H1 (cell line): Measurements from ENCODE around the gene TXNL4A. TPM values are rescaled to one million over a fixed set of nuclear protein-coding genes. Genes with fewer than 3 reads are reported as not detected.

Experiments used
- CTCF ChIP-seq, 3 experiments: IDR thresholded peaks; 1 replicate in 2 of 3; 2 replicates in 1 of 3; pipeline versions ENCODE4 v1.5.1 to v1.6.1; 2011; ENCODE audit warnings: low read length in 3 of 3, mild to moderate bottlenecking in 3 of 3, inconsistent platforms in 2 of 3, low read depth in 1 of 3, moderate library complexity in 1 of 3; ENCODE audit not compliant: insufficient read depth in 1 of 3; ENCODE audit errors: control extremely low read depth in 1 of 3
- EGR1 ChIP-seq: IDR thresholded peaks from 2 replicates; pipeline ENCODE4 v1.6.1; 2011; ENCODE audit warnings: low read depth, low read length, borderline replicate concordance
- SRF ChIP-seq: IDR thresholded peaks from 2 replicates; pipeline ENCODE4 v1.6.1; 2011; ENCODE audit warnings: mild to moderate bottlenecking, low read depth, low read length, moderate library complexity
- polyA plus RNA-seq, 7 experiments: library from polyadenylated mRNA; depleted of rRNA in 3 of 7; stranded (reverse) in 5 of 7; unstranded in 2 of 7; fragments of >200 nt in 5 of 7; fragments of 200-250 nt in 2 of 7; gene quantifications; 1 replicate in 5 of 7; 2 replicates in 1 of 7; 4 replicates in 1 of 7; pipeline versions ENCODE4 v1.2.1 to v1.2.3, GENCODE V29; 2011 to 2013; ENCODE audit warnings: missing spikeins in 2 of 7, mixed read lengths in 2 of 7
- total RNA-seq: library from RNA; stranded (reverse); fragmentation: NEBNext Ultra II Directional; extraction: Animal tissue kit (Norgen Biotek cat#: 25700); gene quantifications from 2 replicates; pipeline ENCODE4 v1.2.1, GENCODE V29; 2021

TXNL4A gene
- total and polyA plus RNA-seq, 2 of the 8 experiments (the other 6 are each of a cell fraction or from before 2014, with no cell fraction given) = 169 to 181 TPM

GRCh38 chr18:79985172-79985571, 3.2 kb downstream of the TXNL4A start (continued):
- TF ChIP-seq CTCF (IDR thresholded peaks at IDR 0.05; ENCODE audit: control extremely low read depth in 1 of 3, insufficient read depth in 1 of 3, low read depth in 1 of 3, low read length in 3 of 3) = no peak
- TF ChIP-seq SRF = no peak
- no peak for TF ChIP-seq EGR1
